ENCODE measurements around the gene PPM1E. TPM values are rescaled to one million over a fixed set of nuclear protein-coding genes. Genes with fewer than 3 reads are reported as not detected.
A peak's percentile ranks its signal among the peaks of the same experiment; 100 is the strongest.
"Not testable (repeated sequence)": the region's sequence is repeated elsewhere in the genome, so short reads cannot be mapped to it uniquely, and the experiment has no call there.

PPM1E gene
- total RNA-seq, 1 donor from 2014 or later: 51.4 TPM

DNA sequence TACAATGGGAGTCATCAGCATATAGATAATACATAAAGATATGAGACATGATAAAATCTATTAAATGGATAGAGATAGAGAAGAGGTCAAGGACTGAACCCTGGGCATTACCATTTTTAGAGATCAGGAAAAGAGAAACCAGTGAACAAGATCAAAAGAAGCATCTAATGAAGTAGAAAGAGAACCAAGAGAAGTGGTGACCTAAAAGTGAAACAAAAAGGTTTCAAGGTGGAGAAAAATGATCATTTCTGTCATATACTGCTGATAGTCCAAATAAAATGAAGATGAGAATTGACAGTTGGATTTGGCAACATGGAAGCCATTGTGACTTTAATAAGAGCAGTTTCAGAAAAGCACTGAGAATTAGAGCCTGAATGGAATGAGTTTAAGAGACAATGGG lies 165.1 kb downstream of the PPM1E start:
- DNase-seq (ENCODE audit: low spot score in 2 of 2): no peak
- no peak for FAIRE-seq

DNA sequence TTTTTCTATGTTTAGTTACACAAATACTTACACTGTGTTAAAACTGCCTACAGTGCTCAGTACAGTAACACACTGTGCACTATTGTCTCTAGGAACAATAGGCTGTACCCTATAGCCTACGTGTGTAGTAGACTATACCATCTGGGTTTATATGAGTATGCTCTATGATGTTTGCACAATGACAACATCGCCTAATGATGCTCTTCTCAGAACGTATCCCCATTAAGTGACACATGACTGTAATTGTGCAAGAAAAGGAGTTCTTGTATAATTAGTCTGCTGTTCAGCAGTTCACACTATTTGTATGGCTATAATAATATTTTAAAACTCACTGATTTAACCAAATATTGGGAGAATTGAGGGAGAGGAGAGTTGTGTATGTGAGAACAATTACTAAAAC lies 177.3 kb downstream of the PPM1E start:
- DNase-seq (ENCODE audit: low spot score in 2 of 2) (no peak), FAIRE-seq (no peak)

DNA sequence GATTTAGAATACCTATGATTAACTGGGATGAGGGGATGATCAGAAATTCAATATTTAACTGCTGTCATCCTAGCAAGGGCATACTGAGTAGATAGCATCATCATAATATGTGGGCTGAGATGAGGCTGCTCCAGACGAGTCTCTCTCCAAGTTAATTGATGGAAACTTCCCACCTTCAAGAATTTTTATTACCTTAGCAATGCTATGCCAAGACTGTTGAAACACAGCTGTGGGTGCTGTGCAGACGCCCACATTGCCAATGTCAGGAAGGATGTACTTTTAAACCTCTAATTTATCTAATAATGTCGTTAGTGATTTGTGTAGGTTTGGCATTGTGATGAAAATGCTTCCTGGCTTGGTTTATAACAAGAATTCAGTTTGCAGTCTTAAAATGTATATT lies 180.6 kb downstream of the PPM1E start:
- FAIRE-seq (no peak), DNase-seq (ENCODE audit: low spot score in 2 of 2) (no peak)

DNA sequence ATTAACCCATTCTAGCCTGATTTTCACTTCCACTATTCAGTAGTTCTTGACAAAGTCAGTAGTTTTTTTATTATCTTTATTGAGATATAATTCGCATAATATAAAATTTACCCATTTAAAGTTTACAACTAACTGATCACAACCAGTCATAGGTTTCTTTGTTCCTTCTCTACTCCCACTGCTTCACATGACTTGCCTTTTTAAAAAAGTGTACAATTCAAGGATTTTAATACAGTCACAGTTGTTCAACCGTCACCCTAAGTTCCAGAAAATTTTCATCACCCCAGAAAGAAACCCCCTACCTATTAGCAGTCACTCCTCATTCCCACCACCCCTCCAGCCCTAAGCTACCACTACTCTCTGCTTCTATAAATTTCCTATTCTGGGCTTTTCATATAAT lies 188.5 kb downstream of the PPM1E start:
- no peak for DNase-seq (ENCODE audit: low spot score in 2 of 2)
- no peak for FAIRE-seq

DNA sequence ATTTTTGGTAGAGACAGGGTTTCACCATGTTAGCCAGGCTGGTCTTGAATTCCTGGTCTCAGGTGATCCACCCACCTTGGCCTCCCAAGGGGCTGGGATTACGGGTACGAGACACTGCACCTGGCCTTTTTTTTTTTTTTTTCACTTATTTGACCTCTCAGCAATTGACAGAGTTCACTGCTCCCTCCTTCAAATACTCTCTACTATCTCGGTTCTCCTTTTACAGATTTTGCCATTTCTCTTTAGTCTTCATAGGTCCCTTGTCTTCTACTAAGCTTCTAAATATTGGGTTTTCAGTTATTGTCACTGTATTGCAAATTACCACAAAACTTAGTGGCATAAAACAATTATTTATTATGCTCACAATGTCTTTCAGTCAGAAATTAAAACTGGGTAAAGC lies 191.8 kb downstream of the PPM1E start:
- no peak for FAIRE-seq

DNA sequence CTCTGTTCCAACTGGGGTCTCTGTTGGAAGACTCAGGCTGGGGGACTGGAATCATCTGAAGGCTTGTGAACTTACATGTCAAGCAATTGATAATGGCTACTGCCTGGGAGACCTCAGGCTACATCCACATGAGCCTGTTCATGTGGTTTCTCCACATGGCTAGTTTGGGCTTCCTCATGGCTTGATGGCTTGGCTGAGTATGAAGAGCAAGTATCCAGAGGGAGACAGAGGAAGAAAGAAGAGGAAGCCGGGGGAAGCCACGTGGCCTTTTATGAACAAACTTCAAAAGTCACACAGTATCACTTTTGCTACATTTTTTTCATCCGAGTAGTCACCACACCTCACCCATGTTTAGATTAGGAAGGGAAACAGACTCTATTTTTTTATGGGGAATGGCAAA lies 192.2 kb downstream of the PPM1E start:
- DNase-seq (ENCODE audit: low spot score in 2 of 2) (no peak), FAIRE-seq (no peak)

More for the DNA sequence above, 191.8 kb downstream of the PPM1E start:
- no peak for DNase-seq (ENCODE audit: low spot score in 2 of 2)

DNA sequence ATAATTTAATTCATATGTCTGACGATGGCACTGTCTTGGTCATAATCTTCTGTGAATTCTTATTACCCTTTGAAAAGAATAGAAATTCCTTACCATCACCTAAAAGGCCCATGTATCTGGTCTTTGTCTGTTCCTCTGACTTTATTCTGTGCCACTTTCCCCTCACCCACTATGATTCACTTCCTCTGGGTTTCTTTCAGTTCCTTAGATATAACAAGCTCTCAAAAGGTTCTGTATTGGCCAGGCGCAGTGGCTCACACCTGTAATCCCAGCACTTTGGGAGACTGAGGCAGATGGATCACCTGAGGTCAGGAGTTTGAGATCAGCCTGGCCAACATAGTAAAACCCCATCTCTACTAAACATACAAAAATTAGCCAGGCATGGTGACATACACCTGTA lies 198.7 kb downstream of the PPM1E start:
- DNase-seq (ENCODE audit: low spot score in 2 of 2); FAIRE-seq: not testable (repeated sequence)

DNA sequence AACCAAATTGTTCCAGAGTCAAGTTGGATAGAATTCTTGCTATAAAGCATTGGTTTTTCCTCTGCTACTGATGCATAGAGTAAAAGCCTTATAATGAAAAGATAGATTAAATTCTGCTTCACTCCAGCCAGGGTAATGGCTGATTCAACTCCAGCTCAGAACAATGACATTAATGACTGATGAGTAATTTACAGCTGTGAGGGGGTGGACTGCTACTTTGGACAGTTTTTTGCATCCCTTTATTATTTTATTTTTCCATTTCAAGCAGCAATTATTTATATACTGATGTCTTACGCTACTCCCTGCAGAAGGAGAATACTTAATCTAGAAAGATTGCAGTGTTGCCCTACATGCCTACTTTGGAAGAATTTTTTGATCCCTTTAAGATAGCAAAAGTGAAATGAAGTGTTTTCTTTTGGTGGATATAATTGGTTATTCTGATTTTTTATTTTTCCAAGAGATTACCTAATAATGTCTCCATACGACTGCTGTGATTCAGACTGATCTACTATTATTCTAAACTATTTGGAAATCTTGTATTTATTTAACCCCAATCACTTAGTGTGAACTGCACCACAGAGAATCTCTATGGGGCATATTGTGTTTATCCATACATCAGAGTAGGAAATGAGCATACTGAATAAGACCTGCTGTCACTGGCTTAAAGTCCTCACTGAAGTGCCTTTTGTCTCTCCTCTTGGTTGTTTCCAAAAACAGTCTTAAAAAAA lies 201.5 kb downstream of the PPM1E start:
- FAIRE-seq (no peak), DNase-seq (ENCODE audit: low spot score in 2 of 2) (no peak)

DNA sequence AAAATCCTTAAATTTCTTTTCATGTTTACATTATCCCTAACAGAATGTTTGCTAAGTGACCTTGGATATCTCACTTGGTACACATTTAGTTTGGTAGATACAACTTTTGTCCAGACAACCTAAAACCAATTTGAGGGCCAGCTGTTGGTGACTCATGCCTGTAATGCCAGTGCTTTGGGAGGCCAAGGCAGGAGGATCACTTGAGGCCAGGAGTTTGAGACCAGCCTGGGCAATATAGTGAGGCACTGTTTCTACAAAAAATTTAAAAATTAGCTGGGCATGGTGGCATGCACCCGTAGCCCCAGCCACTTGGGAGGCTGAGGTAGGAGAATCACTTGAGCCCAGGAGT lies 202.0 kb downstream of the PPM1E start:
- DNase-seq (ENCODE audit: low spot score in 2 of 2); FAIRE-seq: not testable (repeated sequence)

DNA sequence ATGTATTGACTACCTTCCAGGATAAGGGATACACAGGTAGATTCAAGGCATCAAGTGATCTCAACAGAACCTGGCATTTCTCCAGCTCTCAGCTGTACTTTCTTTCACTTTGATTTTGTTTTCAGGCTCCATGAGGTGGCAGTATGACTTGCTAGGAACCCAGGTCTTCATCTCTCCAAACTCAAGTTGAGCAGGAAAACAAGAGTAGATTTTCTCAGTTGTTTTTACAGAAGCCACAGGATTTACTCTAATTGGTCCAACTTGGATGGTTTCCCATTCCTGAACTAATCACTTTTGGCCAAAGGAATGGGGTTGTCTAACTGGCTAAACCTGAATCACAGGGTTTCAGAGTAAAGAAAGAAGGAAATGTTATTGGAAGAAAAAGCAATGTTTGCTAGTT lies 204.4 kb downstream of the PPM1E start:
- DNase-seq (ENCODE audit: low spot score in 2 of 2): no peak
- FAIRE-seq: no peak

DNA sequence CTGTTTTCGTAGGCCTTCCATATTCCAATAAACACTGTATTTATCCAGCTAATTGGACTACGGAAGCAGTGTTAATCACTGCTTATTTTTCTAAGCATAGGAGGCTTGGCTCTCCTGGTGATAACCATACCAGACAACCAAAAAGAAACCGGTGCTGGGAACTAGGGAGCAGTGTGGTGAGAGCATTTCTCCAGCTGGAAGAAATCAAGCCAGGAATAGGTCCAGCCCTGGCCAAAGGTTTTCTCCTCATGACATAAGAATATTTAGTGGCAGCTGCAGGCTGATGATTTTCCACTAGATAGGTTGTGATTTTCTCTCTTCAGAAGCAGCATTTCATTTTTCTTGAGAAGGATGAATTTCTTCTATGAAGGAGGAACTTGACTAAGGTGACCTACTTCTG lies 209.6 kb downstream of the PPM1E start:
- no peak for DNase-seq (ENCODE audit: low spot score in 2 of 2)
- no peak for FAIRE-seq

DNA sequence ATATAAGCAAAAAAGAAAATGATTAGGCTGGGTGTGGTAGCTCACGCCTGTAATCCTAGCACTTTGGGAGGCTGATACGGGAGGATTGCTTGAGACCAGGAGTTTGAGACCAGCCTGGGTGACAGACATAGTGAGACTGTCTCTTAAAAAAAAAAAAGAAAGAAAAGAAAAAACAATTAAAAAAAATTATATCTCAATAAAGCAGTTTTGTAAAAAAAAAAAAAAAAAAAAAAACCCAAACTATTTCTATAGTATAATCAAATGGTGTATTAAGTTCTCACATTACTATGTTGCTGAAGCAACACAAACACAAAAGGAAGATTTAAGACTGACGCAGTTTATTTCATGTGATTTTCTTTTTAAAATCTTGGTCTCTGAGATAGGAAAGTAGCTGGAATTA lies 210.6 kb downstream of the PPM1E start:
- FAIRE-seq: peak; percentile 23
- DNase-seq (ENCODE audit: low spot score in 2 of 2): no peak

DNA sequence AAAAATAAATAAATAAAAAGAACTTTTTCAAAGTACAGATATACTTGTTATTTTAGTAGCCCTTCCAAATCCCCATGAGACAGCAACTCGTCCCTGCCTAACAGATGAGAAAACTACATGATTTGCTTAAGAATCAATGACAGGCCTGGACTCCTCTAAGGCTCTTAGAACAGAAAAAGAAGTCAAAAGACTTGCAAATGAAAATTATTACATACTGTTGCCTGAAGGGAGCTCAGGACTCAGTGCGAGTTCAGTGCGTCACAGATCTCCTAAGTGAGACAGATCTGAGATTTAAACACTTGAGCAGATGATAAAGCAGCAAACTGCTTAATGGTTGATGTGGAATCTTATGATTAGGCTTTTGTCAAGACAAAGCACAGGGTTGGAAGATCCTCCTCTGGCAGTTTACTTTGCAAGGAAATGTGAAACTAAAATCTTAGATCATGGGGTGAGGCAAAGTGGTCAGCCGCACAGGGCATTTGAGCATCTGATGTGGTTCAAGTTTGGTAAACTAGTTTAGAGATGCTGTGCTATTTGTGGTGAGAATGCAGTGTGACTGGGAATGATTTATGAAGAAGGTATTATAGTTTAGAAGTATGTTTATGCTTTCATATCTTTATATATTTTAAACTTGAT lies 212.9 kb downstream of the PPM1E start:
- DNase-seq (ENCODE audit: low spot score in 2 of 2) (no peak), FAIRE-seq (no peak)

DNA sequence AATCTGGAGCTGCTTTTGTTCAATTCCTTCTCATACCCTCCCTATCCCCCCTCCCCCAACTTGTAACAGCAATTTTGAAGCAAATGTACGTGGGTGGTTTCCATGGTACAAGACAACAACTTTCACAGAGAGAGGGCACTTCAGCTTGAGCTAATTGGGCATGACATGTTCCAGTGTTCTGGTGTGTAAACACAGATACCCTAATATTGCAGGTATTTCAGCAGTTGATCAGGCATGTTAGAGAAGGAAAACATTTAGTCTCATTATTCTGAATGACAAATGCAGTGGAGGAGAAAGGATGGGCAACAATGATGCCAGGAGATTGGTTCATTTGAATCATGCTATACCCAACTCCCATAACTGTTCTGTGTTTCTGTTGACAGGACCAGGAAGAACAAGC lies 213.5 kb downstream of the PPM1E start:
- FAIRE-seq: no peak
- no peak for DNase-seq (ENCODE audit: low spot score in 2 of 2)

DNA sequence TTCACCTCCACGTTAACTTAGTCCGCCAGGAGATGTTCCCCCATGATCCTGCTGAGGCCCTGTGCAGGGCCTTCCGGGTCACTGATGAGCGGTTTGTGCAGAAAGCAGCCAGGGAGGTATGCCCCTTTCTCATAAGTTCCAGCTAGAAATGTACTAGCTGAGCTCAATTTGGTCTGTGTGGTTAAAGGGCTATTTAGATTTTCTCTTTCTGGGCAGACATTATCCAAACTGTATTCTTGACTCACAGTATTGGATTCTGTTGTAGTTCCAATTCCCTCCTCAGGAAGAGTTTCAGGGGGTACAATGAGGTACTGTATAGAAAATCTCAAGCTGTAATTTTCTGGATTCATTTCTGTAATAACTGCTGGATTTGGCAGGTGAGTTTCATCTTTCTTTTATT lies 214.0 kb downstream of the PPM1E start:
- DNase-seq (ENCODE audit: low spot score in 2 of 2) (no peak), FAIRE-seq (no peak)

DNA sequence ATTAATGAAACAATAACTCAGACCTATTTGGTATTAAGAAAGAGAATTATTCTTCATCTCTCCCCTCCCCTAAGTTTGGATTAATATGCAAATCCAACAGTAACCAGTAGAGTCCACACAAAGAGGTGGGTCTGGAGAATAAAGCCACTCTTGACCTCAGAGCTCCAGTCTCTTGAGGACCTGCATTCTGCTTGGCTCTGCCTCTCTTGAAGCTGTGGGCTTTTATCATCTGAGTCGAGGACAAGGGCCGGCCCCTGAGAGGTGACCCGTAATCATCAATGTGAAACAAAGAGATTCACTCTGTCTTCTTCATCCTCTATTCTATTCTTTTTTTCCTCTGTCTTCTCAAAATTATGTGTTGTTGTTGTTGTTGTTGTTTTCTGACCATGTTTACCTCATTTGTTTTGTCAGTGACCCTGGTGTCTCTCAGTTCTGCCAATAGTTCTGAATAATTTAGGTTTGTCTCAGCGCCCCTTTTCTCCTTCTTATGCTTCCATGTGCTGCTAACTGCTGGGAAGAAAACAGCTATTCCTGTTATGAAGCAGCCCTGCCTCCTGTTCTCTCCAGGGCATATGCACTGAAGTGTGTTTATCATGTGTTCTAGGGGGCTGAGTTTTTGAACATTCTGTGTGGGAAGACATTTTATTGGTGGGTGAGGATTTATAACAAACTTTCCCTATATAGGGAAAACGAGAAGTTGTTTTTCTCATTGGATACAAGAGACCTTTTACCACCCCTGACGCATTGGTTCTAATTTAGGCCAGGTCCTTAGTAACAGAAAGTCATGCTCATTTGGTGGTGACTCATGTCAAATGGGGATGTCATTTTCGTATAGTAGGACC lies 215.2 kb downstream of the PPM1E start:
- no peak for DNase-seq (ENCODE audit: low spot score in 2 of 2)

DNA sequence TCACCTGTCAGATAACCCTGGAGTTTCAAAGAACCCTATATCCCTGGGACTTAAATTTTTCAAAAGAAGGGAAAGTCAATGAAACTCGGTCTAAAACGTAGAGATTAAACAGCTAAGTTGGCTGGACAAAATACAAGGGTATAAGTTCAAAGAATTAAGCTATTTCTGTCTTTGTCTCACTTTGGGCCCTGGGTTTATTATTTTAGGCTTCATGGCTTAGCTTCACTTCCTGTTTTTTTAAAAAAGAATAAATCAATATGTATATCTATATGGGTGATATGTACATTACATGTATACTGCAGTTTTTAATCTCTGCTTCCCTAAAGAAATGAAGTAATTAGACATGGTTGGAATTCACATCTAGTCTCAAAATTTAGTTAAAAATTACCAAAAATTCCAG lies 218.7 kb downstream of the PPM1E start:
- DNase-seq (ENCODE audit: low spot score in 2 of 2): no peak
- no peak for FAIRE-seq

More for the DNA sequence above, 215.2 kb downstream of the PPM1E start:
- FAIRE-seq: no peak

DNA sequence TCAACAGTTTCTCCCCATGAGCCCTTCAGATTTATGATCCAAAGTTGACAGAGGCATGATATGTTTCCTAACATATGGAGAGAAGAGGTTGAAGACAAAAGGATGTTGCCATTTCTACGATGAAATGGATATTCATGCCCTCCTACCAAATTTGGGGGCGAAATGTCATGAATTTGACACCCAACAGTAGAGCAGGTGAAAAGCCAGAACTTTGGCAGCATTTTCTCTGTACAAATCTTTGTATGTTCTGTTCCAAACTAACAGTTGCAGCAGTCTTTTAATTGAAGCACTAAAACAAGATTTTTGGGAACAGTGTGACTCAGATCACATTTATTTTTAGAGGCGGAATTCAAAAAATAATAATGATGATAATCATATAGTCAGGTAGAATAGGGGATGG lies 220.9 kb downstream of the PPM1E start:
- DNase-seq (ENCODE audit: low spot score in 2 of 2) (no peak), FAIRE-seq (no peak)

DNA sequence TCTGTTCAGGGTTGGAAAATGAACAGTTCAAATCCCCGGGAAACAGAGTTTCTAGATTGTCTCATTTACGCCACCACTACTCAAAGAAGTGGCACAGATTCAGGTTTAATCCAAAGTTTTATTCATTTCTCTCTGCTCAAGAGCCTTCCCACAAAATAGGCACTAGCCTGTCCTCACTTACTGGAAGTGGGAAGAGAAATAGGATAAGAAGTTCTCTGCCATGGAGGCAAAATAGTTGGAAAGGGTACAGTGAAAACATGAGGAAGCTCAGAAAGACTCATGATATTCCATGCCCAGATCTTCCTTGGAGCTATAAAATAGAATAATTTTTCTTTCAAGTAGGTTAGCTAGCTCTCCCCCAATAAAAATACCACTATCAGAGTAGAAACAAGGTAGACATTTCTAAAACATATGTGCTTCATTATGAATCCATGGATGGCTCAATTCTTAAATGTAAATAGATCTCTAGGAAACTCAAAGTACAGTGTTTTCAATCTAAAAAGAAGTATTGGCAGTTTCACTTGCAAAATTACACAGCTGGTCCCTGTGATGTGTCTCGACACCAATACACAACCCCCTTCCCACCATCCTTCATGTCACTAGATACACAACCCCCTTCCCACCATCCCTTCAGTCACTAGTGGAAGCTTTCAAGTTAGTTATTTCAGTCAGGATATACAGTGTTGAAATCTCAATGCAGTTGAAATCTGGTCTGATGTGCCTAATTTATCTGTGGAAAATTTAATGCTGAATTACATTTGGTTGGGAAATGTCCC lies 225.2 kb downstream of the PPM1E start:
- DNase-seq (ENCODE audit: low spot score in 2 of 2) (no peak), FAIRE-seq (no peak)

DNA sequence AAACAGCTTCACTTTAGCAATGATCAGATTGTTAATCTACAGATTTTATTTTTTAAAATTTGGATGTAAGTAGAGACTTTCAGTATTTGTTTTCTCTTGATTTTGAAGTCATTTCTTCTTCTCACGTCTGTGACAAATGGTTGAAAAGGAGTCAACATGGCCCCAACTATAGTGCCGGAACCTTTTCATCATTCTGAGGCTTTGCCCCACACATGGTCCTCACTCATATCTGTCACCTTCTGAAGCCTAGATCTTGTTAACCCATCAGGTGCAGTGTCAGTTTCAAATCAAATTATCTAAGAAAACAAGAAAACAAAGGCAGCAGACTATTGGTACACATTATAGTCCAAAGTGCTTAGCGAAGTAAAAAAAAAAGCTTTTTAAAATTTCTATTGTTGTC lies 227.0 kb downstream of the PPM1E start:
- FAIRE-seq: no peak
- DNase-seq (ENCODE audit: low spot score in 2 of 2): no peak

DNA sequence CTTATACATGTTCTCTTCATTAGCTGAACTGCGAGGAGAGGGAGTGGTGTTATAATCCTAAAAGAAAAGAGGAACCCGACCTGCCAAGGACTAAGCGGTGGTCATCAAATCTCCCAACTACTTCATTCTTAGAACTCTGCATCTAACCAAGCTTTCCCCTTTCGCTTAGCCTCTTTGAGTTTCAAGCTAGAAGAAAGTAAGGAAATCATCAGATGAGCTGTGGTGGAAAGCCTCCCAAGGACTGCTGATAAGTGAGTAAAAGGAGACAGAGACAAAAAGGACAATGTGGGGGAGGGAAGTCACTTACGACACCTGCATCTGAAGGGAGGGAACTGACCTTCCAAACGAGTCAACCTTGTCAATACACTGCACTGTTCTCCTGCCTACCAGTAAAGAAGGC lies 229.7 kb downstream of the PPM1E start:
- FAIRE-seq (no peak), DNase-seq (ENCODE audit: low spot score in 2 of 2) (no peak)

Measured in frontal cortex (tissue), 4 donors.